ENCODE data around the gene BMPR1B. TPM values are rescaled to one million over a fixed set of nuclear protein-coding genes. Genes with fewer than 3 reads are reported as not detected.

The BMPR1B gene
- total and polyA plus RNA-seq, 2 of the 8 experiments (the other 6 are each of a cell fraction or from before 2014, with no cell fraction given): 0.14 to 1.1 TPM

GRCh38 chr4:94803181-94803580 lies 45.4 kb downstream of the BMPR1B start:
- no peak overlapping the region for H3K14ac ChIP-seq (ENCODE audit: insufficient read length)
- no peaks in the 10 kb centered on the region for H3K9me3 ChIP-seq (ENCODE audit: insufficient read depth in 2 of 2, low read depth in 1 of 2, low read length in 1 of 2)
- no peak overlapping the region for H4K5ac ChIP-seq (ENCODE audit: insufficient read length, low read depth, low read length)
- H3K23ac ChIP-seq (ENCODE audit: insufficient read length): no peak overlapping the region
- H3K18ac ChIP-seq (ENCODE audit: extremely low read depth, low read length): no peak overlapping the region
- no peak overlapping the region for H3K4ac ChIP-seq (replicated peaks; ENCODE audit: insufficient read length, low read depth, low read length)
- H3K9ac ChIP-seq (replicated peaks in 1 of 4; ENCODE audit: extremely low read depth in 1 of 4, low read depth in 3 of 4, low read length in 3 of 4): no peak overlapping the region
- no peak overlapping the region for H3K27ac ChIP-seq (ENCODE audit: low read depth, low read length)
- no peak overlapping the region for H2BK5ac ChIP-seq (ENCODE audit: low read depth, low read length)
- no peak overlapping the region for H2BK20ac ChIP-seq (ENCODE audit: low read length)
- no peak overlapping the region for H3K4me2 ChIP-seq (ENCODE audit: insufficient read depth in 1 of 2, low read depth in 2 of 2, low read length in 2 of 2)
- ChIA-PET CTCF (ENCODE audit: partially characterized antibody) (interaction anchor here (0.6 to 0.8 kb wide), 3 partner anchors 9 to 184 kb away, joined by 3 to 4 read pairs (median 3); no protein-coding TSS in a partner anchor), POLR2A (ENCODE audit: partially characterized antibody) (no interaction called here)
- H3K27me3 ChIP-seq (replicated peaks in 1 of 4; ENCODE audit: control insufficient read depth in 3 of 4, extremely low read depth in 1 of 4, insufficient read depth in 3 of 4, low read length in 3 of 4): no peaks in the 10 kb centered on the region
- no peak overlapping the region for H4K8ac ChIP-seq (ENCODE audit: extremely low read depth, insufficient read depth, low read length)
- no peaks in the 10 kb centered on the region for H3K36me3 ChIP-seq (ENCODE audit: control insufficient read depth in 2 of 4, insufficient read depth in 4 of 4, low read length in 3 of 4)
- H3K4me1 ChIP-seq (replicated peaks in 1 of 4; ENCODE audit: control insufficient read depth in 3 of 4, insufficient read depth in 4 of 4, low read length in 3 of 4): no peaks in the 10 kb centered on the region
- FAIRE-seq: no peak
- H2BK120ac ChIP-seq (replicated peaks; ENCODE audit: low read depth, low read length): no peak overlapping the region
- H2BK12ac ChIP-seq (ENCODE audit: low read depth, low read length): no peak overlapping the region
- no peak overlapping the region for H2BK15ac ChIP-seq (ENCODE audit: low read length)
- H2AK5ac ChIP-seq (ENCODE audit: low read depth, low read length): no peak overlapping the region
- H3K4me3 ChIP-seq (ENCODE audit: extremely low read depth in 1 of 4, insufficient read depth in 2 of 4, low read depth in 3 of 4, low read length in 4 of 4): no peak overlapping the region
- no peak overlapping the region for H3K56ac ChIP-seq (replicated peaks; ENCODE audit: insufficient read length, low read depth, low read length)
- no peaks in the 10 kb centered on the region for H3K79me2 ChIP-seq (ENCODE audit: control insufficient read depth in 1 of 2, insufficient read depth in 2 of 2, low read length in 2 of 2)
- 79% methylated on average over 2 of the region's 2 CpGs; no CpG with 5 or more reads in 1 of the 2 experiments for WGBS, 2 experiments (ENCODE audit: extremely low coverage in 1 of 2, insufficient coverage in 1 of 2, insufficient read length in 1 of 2, insufficient replicate concordance in 2 of 2, low coverage in 1 of 2, low lambda C conversion rate in 2 of 2, missing lambda C conversion rate in 1 of 2)
- no peak for DNase-seq (ENCODE audit: low read depth in 1 of 2, low spot score in 2 of 2)
- H2AFZ ChIP-seq (ENCODE audit: low read length): no peak overlapping the region
- no peaks in the 10 kb centered on the region for H3K23me2 ChIP-seq (ENCODE audit: low read depth, low read length)
- H4K91ac ChIP-seq (replicated peaks; ENCODE audit: insufficient read length, low read length): no peak overlapping the region
- H4K20me1 ChIP-seq (replicated peaks in 1 of 2; ENCODE audit: control insufficient read depth in 1 of 2, insufficient read depth in 2 of 2, low read length in 2 of 2): no peaks in the 10 kb centered on the region
- H3K79me1 ChIP-seq (ENCODE audit: low read depth, low read length): no peaks in the 10 kb centered on the region

Measured in H1 (cell line).